Breast epithelium (tissue), 4 donors: ENCODE results near the gene AK5. TPM values are rescaled to one million over a fixed set of nuclear protein-coding genes. Genes with fewer than 3 reads are reported as not detected.

Experiments
- DNase-seq, 2 donors: peaks; one replicate each; pipeline ENCODE4 v3.0.0-alpha.2; 2019; ENCODE audit warnings: low spot score in 2 of 2
- H3K27ac ChIP-seq, 2 donors: fragments of 200-600 bp; sonication (generic) in 1 of 2; one replicate each; pipeline ENCODE4 v1.5.1; 2016 to 2019; ENCODE audit warnings: mild to moderate bottlenecking in 1 of 2
- H3K27me3 ChIP-seq, 2 donors: fragments of 200-600 bp; sonication (generic) in 1 of 2; one replicate each; pipeline versions ENCODE4 v1.5.1 to v1.6.0; 2017 to 2019; ENCODE audit warnings: control low read depth in 1 of 2, mild to moderate bottlenecking in 1 of 2
- H3K36me3 ChIP-seq: fragments of 200-600 bp; one replicate; pipeline ENCODE4 v1.5.1; 2019
- H3K4me1 ChIP-seq, 2 donors: fragments of 200-600 bp; sonication (generic); one replicate each; pipeline ENCODE4 v1.5.1; 2016 to 2019; ENCODE audit warnings: control low read depth in 1 of 2
- H3K4me3 ChIP-seq, 3 donors: fragments of 200-600 bp; sonication (generic); 1 replicate in 2 of 3; 2 replicates in 1 of 3; pipeline ENCODE4 v1.5.1; 2016 to 2019; ENCODE audit warnings: mild to moderate bottlenecking in 3 of 3, moderate library complexity in 2 of 3
- H3K9me3 ChIP-seq, 2 donors: fragments of 200-600 bp; sonication (generic) in 1 of 2; one replicate each; pipeline ENCODE4 v1.5.1; 2016 to 2019; ENCODE audit warnings: control low read depth in 1 of 2
- POLR2A ChIP-seq: fragments of 450-650 bp; IDR thresholded peaks from one replicate; pipeline ENCODE4 v1.6.1; 2016; ENCODE audit warnings: antibody characterized with exemption, mild to moderate bottlenecking, moderate library complexity
- POLR2AphosphoS5 ChIP-seq, 3 donors: sonication (generic); formaldehyde crosslinking; IDR thresholded peaks; one replicate each; pipeline ENCODE4 v1.6.1; 2017; ENCODE audit warnings: antibody characterized with exemption in 3 of 3
- intact Hi-C: fragments of 100-400 bp; cut with DNase I; formaldehyde crosslinking; loops from one replicate; pipeline ENCODE4 v1.15.1; 2023; ENCODE audit warnings: low total_unique reads
- total RNA-seq, 3 donors: library from RNA; depleted of rRNA; stranded (reverse); fragments of >200 nt; gene quantifications; one replicate each; pipeline ENCODE4 v1.1.0, GENCODE V29; 2016
- TF ChIP-seq, protein P1 (sequence below), 3 donors: fragments of 450-650 bp; IDR thresholded peaks; one replicate each; pipeline ENCODE4 v1.5.1; 2016 to 2017; ENCODE audit warnings: antibody characterized with exemption in 3 of 3, mild to moderate bottlenecking in 3 of 3, moderate library complexity in 3 of 3

AK5 gene
- total RNA-seq, 3 donors from 2014 or later, result under 0.01 to 111 (median 30.8) TPM

- Histone ChIP-seq H3K4me1 (no peaks in the 10 kb centered on the region), H3K36me3 (no peaks in the 10 kb centered on the region)
These were observed 88.9 kb downstream of the AK5 start for GRCh38 chr1:77370583-77371306.

GRCh38 chr1:77371396-77371795 is 89.6 kb downstream of the AK5 start:
- DNase-seq, result no peak
- Histone ChIP-seq H3K27me3 (no peaks in the 10 kb centered on the region), H3K4me1 (no peaks in the 10 kb centered on the region), H3K36me3 (no peaks in the 10 kb centered on the region), H3K9me3 (no peaks in the 10 kb centered on the region), H3K27ac (peak overlapping the region in 1 of 2 donors; percentile 76), H3K4me3 (no peak overlapping the region)
- intact Hi-C loops, result no loop called here
- TF ChIP-seq POLR2A (no peak), POLR2AphosphoS5 (IDR thresholded peaks at IDR 0.05) (no peak)

More at GRCh38 chr1:77370583-77371306, 88.9 kb downstream of the AK5 start:
- DNase-seq, result no peak
- Histone ChIP-seq H3K27ac (peak overlapping the region; percentile 19 to 76), H3K4me3 (no peak overlapping the region), H3K27me3 (no peaks in the 10 kb centered on the region), H3K9me3 (no peaks in the 10 kb centered on the region)
- intact Hi-C loops, result no loop called here
- TF ChIP-seq POLR2AphosphoS5 (IDR thresholded peaks at IDR 0.05), result no peak
- TF ChIP-seq, protein P1, sequence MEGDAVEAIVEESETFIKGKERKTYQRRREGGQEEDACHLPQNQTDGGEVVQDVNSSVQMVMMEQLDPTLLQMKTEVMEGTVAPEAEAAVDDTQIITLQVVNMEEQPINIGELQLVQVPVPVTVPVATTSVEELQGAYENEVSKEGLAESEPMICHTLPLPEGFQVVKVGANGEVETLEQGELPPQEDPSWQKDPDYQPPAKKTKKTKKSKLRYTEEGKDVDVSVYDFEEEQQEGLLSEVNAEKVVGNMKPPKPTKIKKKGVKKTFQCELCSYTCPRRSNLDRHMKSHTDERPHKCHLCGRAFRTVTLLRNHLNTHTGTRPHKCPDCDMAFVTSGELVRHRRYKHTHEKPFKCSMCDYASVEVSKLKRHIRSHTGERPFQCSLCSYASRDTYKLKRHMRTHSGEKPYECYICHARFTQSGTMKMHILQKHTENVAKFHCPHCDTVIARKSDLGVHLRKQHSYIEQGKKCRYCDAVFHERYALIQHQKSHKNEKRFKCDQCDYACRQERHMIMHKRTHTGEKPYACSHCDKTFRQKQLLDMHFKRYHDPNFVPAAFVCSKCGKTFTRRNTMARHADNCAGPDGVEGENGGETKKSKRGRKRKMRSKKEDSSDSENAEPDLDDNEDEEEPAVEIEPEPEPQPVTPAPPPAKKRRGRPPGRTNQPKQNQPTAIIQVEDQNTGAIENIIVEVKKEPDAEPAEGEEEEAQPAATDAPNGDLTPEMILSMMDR (IDR thresholded peaks at IDR 0.05), result no peak
- no peak for TF ChIP-seq POLR2A

DNA sequence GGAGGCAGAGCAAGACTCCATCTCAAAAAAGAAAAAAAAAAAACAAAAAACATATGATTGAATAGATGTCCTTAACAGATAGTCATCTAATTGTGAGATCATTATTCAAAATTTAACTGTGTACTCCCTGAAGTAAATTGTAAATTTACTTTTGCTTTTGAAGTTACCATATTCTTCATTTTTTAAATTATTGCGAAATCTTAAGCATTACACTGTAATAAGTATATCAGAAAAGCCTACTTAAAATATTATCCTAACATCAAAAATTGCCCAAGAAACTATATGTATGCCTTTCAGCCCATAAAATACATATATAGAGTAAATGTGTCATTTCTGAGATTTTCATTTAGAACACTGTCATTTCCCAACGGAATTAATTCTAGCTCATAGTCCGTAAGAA is 91.9 kb downstream of the AK5 start:
- TF ChIP-seq POLR2AphosphoS5 (IDR thresholded peaks at IDR 0.05), result no peak
- no peak for TF ChIP-seq POLR2A
- TF ChIP-seq, protein P1 (IDR thresholded peaks at IDR 0.05), result no peak
- no peak for DNase-seq
- Histone ChIP-seq H3K36me3 (no peaks in the 10 kb centered on the region), H3K27me3 (no peaks in the 10 kb centered on the region), H3K9me3 (no peaks in the 10 kb centered on the region), H3K4me1 (no peaks in the 10 kb centered on the region), H3K4me3 (no peak overlapping the region), H3K27ac (no peak overlapping the region)
- intact Hi-C loops, result no loop called here

- H3K36me3 ChIP-seq, result no peaks in the 10 kb centered on the region
- intact Hi-C loops, result no loop called here
- DNase-seq, result no peak
- H3K4me3 ChIP-seq, result no peak overlapping the region
- no peak overlapping the region for H3K27ac ChIP-seq
- TF ChIP-seq, protein P1 (IDR thresholded peaks at IDR 0.05), result no peak
- H3K4me1 ChIP-seq, result no peaks in the 10 kb centered on the region
- no peaks in the 10 kb centered on the region for H3K27me3 ChIP-seq
- H3K9me3 ChIP-seq, result no peaks in the 10 kb centered on the region
These were observed 93.7 kb downstream of the AK5 start for GRCh38 chr1:77375541-77375940.

- Histone ChIP-seq H3K4me3 (no peak overlapping the region), H3K27me3 (no peaks in the 10 kb centered on the region), H3K4me1 (no peaks in the 10 kb centered on the region), H3K9me3 (no peaks in the 10 kb centered on the region), H3K36me3 (no peaks in the 10 kb centered on the region), H3K27ac (no peak overlapping the region)
- TF ChIP-seq POLR2AphosphoS5 (IDR thresholded peaks at IDR 0.05) (no peak), POLR2A (no peak)
- TF ChIP-seq, protein P1 (IDR thresholded peaks at IDR 0.05), result no peak
- intact Hi-C loops, result no loop called here
- DNase-seq, result no peak
These were observed 94.2 kb downstream of the AK5 start for GRCh38 chr1:77375990-77376389.
